ENCODE results near the gene SDK1. TPM values are rescaled to one million over a fixed set of nuclear protein-coding genes. Genes with fewer than 3 reads are reported as not detected.

The SDK1 gene
- total and polyA plus RNA-seq, 4 donors, result 0.12 to 0.47 (median 0.36) TPM

DNA sequence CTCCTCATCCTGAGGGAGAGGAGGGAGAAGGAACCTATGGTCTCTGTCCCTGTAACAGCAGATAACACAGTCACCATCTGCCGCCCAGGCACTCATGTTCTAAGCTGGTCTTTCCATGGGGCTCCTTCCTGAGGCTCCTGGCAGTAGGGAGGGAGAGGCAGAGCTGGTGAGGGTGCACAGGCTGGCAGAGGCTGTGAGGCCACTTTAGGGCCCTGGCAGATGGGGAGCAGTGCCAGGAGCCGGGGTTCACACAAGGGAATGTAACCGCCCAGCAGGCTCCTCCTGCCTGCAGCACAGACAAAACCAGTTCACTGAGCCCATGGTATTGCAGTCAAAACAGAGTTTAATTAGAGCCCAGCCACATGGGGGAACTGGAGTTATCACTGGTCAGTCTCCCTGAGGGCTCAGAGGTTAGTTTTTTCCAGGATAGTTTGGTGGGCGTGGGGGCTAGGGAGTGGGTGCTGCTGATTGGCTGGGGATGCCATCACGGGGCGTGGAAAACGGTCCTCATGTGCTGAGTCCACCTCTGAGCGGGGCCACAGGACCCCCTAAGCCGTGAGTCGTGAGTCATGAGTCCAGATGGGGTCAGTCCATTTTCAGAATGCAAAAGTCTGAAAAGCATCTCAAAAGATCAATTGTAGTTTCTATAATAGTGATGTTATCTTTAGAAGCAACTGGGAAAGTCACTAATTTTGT is 881.7 kb downstream of the SDK1 start (continued):
- no peak for TF ChIP-seq GABPA (IDR thresholded peaks at IDR 0.05 in 1 of 2, conservative IDR thresholded peaks at IDR 0.05 in 1 of 2)

- no peak overlapping the region for H3K4me3 ChIP-seq (ENCODE audit: low read depth in 1 of 3, low read length in 3 of 3)
- no peak overlapping the region for H3K9ac ChIP-seq (ENCODE audit: low read depth in 1 of 2, low read length in 2 of 2)
- H3K27ac ChIP-seq (ENCODE audit: low read depth in 1 of 2, low read length in 2 of 2), result no peak overlapping the region
- TF ChIP-seq FOXA2 (IDR thresholded peaks at IDR 0.05) (no peak), ATF3 (IDR thresholded peaks at IDR 0.05) (no peak), ZBTB33 (IDR thresholded peaks at IDR 0.05) (no peak), HNF4A (conservative IDR thresholded peaks at IDR 0.05) (no peak), FOXA1 (IDR thresholded peaks at IDR 0.05) (no peak), SP1 (IDR thresholded peaks at IDR 0.05) (no peak), RAD21 (IDR thresholded peaks at IDR 0.05) (no peak), TAF1 (conservative IDR thresholded peaks at IDR 0.05) (no peak), GABPA (IDR thresholded peaks at IDR 0.05 in 1 of 2, conservative IDR thresholded peaks at IDR 0.05 in 1 of 2) (no peak), EGR1 (IDR thresholded peaks at IDR 0.05; ENCODE audit: low read depth in 2 of 2) (no peak), YY1 (IDR thresholded peaks at IDR 0.05) (no peak), RXRA (IDR thresholded peaks at IDR 0.05) (no peak), HNF4G (IDR thresholded peaks at IDR 0.05) (no peak), MAX (IDR thresholded peaks at IDR 0.05) (no peak), JUND (IDR thresholded peaks at IDR 0.05) (no peak), NR2F2 (IDR thresholded peaks at IDR 0.05) (no peak), CTCF (IDR thresholded peaks at IDR 0.05; ENCODE audit: low read depth, low read length, missing input control) (no peak)
- TF ChIP-seq, protein P1, sequence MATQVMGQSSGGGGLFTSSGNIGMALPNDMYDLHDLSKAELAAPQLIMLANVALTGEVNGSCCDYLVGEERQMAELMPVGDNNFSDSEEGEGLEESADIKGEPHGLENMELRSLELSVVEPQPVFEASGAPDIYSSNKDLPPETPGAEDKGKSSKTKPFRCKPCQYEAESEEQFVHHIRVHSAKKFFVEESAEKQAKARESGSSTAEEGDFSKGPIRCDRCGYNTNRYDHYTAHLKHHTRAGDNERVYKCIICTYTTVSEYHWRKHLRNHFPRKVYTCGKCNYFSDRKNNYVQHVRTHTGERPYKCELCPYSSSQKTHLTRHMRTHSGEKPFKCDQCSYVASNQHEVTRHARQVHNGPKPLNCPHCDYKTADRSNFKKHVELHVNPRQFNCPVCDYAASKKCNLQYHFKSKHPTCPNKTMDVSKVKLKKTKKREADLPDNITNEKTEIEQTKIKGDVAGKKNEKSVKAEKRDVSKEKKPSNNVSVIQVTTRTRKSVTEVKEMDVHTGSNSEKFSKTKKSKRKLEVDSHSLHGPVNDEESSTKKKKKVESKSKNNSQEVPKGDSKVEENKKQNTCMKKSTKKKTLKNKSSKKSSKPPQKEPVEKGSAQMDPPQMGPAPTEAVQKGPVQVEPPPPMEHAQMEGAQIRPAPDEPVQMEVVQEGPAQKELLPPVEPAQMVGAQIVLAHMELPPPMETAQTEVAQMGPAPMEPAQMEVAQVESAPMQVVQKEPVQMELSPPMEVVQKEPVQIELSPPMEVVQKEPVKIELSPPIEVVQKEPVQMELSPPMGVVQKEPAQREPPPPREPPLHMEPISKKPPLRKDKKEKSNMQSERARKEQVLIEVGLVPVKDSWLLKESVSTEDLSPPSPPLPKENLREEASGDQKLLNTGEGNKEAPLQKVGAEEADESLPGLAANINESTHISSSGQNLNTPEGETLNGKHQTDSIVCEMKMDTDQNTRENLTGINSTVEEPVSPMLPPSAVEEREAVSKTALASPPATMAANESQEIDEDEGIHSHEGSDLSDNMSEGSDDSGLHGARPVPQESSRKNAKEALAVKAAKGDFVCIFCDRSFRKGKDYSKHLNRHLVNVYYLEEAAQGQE (IDR thresholded peaks at IDR 0.05), result no peak
- no peaks in the 10 kb centered on the region for H3K27me3 ChIP-seq (ENCODE audit: control insufficient read depth in 4 of 4, insufficient read depth in 4 of 4, low read length in 3 of 4)
- no peak for DNase-seq (ENCODE audit: low spot score)
- H3K4me1 ChIP-seq (ENCODE audit: control insufficient read depth in 4 of 4, insufficient read depth in 4 of 4, low read length in 3 of 4), result peaks cover 0 to 4% (median 0%) of the 10 kb centered on the region in 4 donors
- no peaks in the 10 kb centered on the region for H3K9me3 ChIP-seq (ENCODE audit: control insufficient read depth in 4 of 4, low read length in 3 of 4)
- WGBS, result 86% methylated on average over 4 of the region's 4 CpGs
- H3K36me3 ChIP-seq (ENCODE audit: control insufficient read depth in 4 of 4, insufficient read depth in 3 of 4, low read depth in 1 of 4, low read length in 3 of 4), result no peaks in the 10 kb centered on the region
Observed at GRCh38 chr7:4184653-4185052, 883.6 kb downstream of the SDK1 start.

Data from liver (tissue), 9 donors.